ENCODE measurements around the gene ZNF256. TPM values are rescaled to one million over a fixed set of nuclear protein-coding genes. Genes with fewer than 3 reads are reported as not detected.
"Not testable (repeated sequence)": the region's sequence is repeated elsewhere in the genome, so short reads cannot be mapped to it uniquely, and the experiment has no call there.

The ZNF256 gene
- total and polyA plus RNA-seq, 4 donors: 0.75 to 6.7 (median 4.7) TPM

- ATAC-seq (ENCODE audit: low FRiP score): no peak
- Histone ChIP-seq H3K9me3 (ENCODE audit: control insufficient read depth, low read length) (peaks cover 9% of the 10 kb centered on the region), H3K4me1 (ENCODE audit: control insufficient read depth in 1 of 2, insufficient read depth in 2 of 2, low read length in 2 of 2) (no peaks in the 10 kb centered on the region), H3K27me3 (ENCODE audit: control insufficient read depth in 1 of 2, insufficient read depth in 2 of 2, low read length in 1 of 2) (no peaks in the 10 kb centered on the region), H3K27ac (ENCODE audit: low read depth in 1 of 2, low read length in 2 of 2) (no peak overlapping the region), H3K36me3 (ENCODE audit: control insufficient read depth in 1 of 2, insufficient read depth in 2 of 2, low read length in 1 of 2) (no peaks in the 10 kb centered on the region), H3K4me3 (ENCODE audit: low read length in 2 of 2) (no peak overlapping the region)
- WGBS, 2 donors: 94 to 95% methylated on average over 24 of the region's 24 CpGs
- intact Hi-C loops (cut with DNase I): no loop called here
- no peak for DNase-seq
Measured at GRCh38 chr19:57949296-57949695, 1.8 kb upstream of the ZNF256 start.

GRCh38 chr19:57947088-57947418, 453 bp downstream of the ZNF256 start:
- no peaks in the 10 kb centered on the region for H3K27me3 ChIP-seq (ENCODE audit: control insufficient read depth in 1 of 2, insufficient read depth in 2 of 2, low read length in 1 of 2)
- WGBS, 2 donors: 1% methylated on average over 18 of the region's 18 CpGs
- peaks cover 11 to 16% of the 10 kb centered on the region in 2 donors for H3K36me3 ChIP-seq (ENCODE audit: control insufficient read depth in 1 of 2, insufficient read depth in 2 of 2, low read length in 1 of 2)
- peaks cover 21% of the 10 kb centered on the region for H3K9me3 ChIP-seq (ENCODE audit: control insufficient read depth, low read length)
- H3K4me1 ChIP-seq (ENCODE audit: control insufficient read depth in 1 of 2, insufficient read depth in 2 of 2, low read length in 2 of 2): no peaks in the 10 kb centered on the region
- ATAC-seq (ENCODE audit: low FRiP score) (no peak), DNase-seq (no peak)
- intact Hi-C loops (cut with DNase I): no loop called here
- H3K4me3 ChIP-seq (ENCODE audit: low read length in 2 of 2): peak overlapping the region; percentile 86 to 88
- H3K27ac ChIP-seq (ENCODE audit: low read depth in 1 of 2, low read length in 2 of 2): peak overlapping the region in 1 of 2 donors; percentile 74

GRCh38 chr19:57946316-57946715, 1.2 kb downstream of the ZNF256 start:
- Histone ChIP-seq H3K9me3 (ENCODE audit: control insufficient read depth, low read length) (peaks cover 24% of the 10 kb centered on the region), H3K27ac (ENCODE audit: low read depth in 1 of 2, low read length in 2 of 2) (no peak overlapping the region), H3K27me3 (ENCODE audit: control insufficient read depth in 1 of 2, insufficient read depth in 2 of 2, low read length in 1 of 2) (no peaks in the 10 kb centered on the region), H3K4me1 (ENCODE audit: control insufficient read depth in 1 of 2, insufficient read depth in 2 of 2, low read length in 2 of 2) (no peaks in the 10 kb centered on the region), H3K4me3 (ENCODE audit: low read length in 2 of 2) (no peak overlapping the region), H3K36me3 (ENCODE audit: control insufficient read depth in 1 of 2, insufficient read depth in 2 of 2, low read length in 1 of 2) (peaks cover 14 to 23% of the 10 kb centered on the region in 2 donors)
- 67 to 80% methylated on average over 2 of the region's 2 CpGs for WGBS, 2 donors
- ATAC-seq (ENCODE audit: low FRiP score) (no peak), DNase-seq (no peak)
- intact Hi-C loops (cut with DNase I): no loop called here

- no peak for ATAC-seq (ENCODE audit: low FRiP score)
Measured at GRCh38 chr19:57941593-57941992, 5.9 kb downstream of the ZNF256 start.

GRCh38 chr19:57935731-57936130, 11.8 kb downstream of the ZNF256 start:
- no peaks in the 10 kb centered on the region for H3K4me1 ChIP-seq (ENCODE audit: control insufficient read depth in 1 of 2, insufficient read depth in 2 of 2, low read length in 2 of 2)
- no peaks in the 10 kb centered on the region for H3K36me3 ChIP-seq (ENCODE audit: control insufficient read depth in 1 of 2, insufficient read depth in 2 of 2, low read length in 1 of 2)
- intact Hi-C loops (cut with DNase I): no loop called here
- DNase-seq (no peak), ATAC-seq (ENCODE audit: low FRiP score) (no peak)
- H3K4me3 ChIP-seq (ENCODE audit: low read length in 2 of 2): no peak overlapping the region
- H3K9me3 ChIP-seq (ENCODE audit: control insufficient read depth, low read length): peaks cover 15% of the 10 kb centered on the region
- H3K27ac ChIP-seq (ENCODE audit: low read depth in 1 of 2, low read length in 2 of 2): no peak overlapping the region
- no peaks in the 10 kb centered on the region for H3K27me3 ChIP-seq (ENCODE audit: control insufficient read depth in 1 of 2, insufficient read depth in 2 of 2, low read length in 1 of 2)
- 87% methylated on average over 12 of the region's 12 CpGs for WGBS, 2 donors

More at GRCh38 chr19:57941593-57941992, 5.9 kb downstream of the ZNF256 start:
- Histone ChIP-seq H3K4me3 (ENCODE audit: low read length in 2 of 2) (no peak overlapping the region), H3K27me3 (ENCODE audit: control insufficient read depth in 1 of 2, insufficient read depth in 2 of 2, low read length in 1 of 2) (no peaks in the 10 kb centered on the region), H3K27ac (ENCODE audit: low read depth in 1 of 2, low read length in 2 of 2) (no peak overlapping the region), H3K4me1 (ENCODE audit: control insufficient read depth in 1 of 2, insufficient read depth in 2 of 2, low read length in 2 of 2) (no peaks in the 10 kb centered on the region), H3K36me3 (ENCODE audit: control insufficient read depth in 1 of 2, insufficient read depth in 2 of 2, low read length in 1 of 2) (peaks cover 19 to 28% of the 10 kb centered on the region in 2 donors), H3K9me3 (ENCODE audit: control insufficient read depth, low read length) (peaks cover 35% of the 10 kb centered on the region)
- 96 to 100% methylated on average over 3 of the region's 3 CpGs for WGBS, 2 donors
- intact Hi-C loops (cut with DNase I): no loop called here
- DNase-seq: no peak

- intact Hi-C loops (cut with DNase I): no loop called here
- ATAC-seq (ENCODE audit: low FRiP score) (peak; percentile 89), DNase-seq (peak in 1 of 2 donors; percentile 51)
- Histone ChIP-seq H3K27me3 (ENCODE audit: control insufficient read depth in 1 of 2, insufficient read depth in 2 of 2, low read length in 1 of 2) (no peaks in the 10 kb centered on the region), H3K4me3 (ENCODE audit: low read length in 2 of 2) (no peak within 1 kb of the TSS), H3K4me1 (ENCODE audit: control insufficient read depth in 1 of 2, insufficient read depth in 2 of 2, low read length in 2 of 2) (no peaks in the 10 kb centered on the region), H3K27ac (ENCODE audit: low read depth in 1 of 2, low read length in 2 of 2) (no peak within 1 kb of the TSS), H3K9me3 (ENCODE audit: control insufficient read depth, low read length) (peaks cover 21% of the 10 kb centered on the region), H3K36me3 (ENCODE audit: control insufficient read depth in 1 of 2, insufficient read depth in 2 of 2, low read length in 1 of 2) (peaks cover 0 to 2% of the 10 kb centered on the region in 2 donors)
- WGBS, 2 donors: 1 to 2% methylated on average over 54 of the region's 54 CpGs
Measured at GRCh38 chr19:57934820-57935665, 12.5 kb downstream of the ZNF256 start, which contains the start of gene ZNF418. Gene ZNF418, minus strand, starts transcription at chr19:57935402. Its CDS starts 1,580 bp downstream, at chr19:57933822.

GRCh38 chr19:57927587-57927986, 19.9 kb downstream of the ZNF256 start:
- intact Hi-C loops (cut with DNase I): no loop called here
- WGBS, 2 donors: 96 to 100% methylated on average over 4 of the region's 4 CpGs
- Histone ChIP-seq H3K27me3 (ENCODE audit: control insufficient read depth in 1 of 2, insufficient read depth in 2 of 2, low read length in 1 of 2) (no peaks in the 10 kb centered on the region), H3K9me3 (ENCODE audit: control insufficient read depth, low read length) (peaks cover 29% of the 10 kb centered on the region), H3K27ac (ENCODE audit: low read depth in 1 of 2, low read length in 2 of 2) (no peak overlapping the region), H3K36me3 (ENCODE audit: control insufficient read depth in 1 of 2, insufficient read depth in 2 of 2, low read length in 1 of 2) (peaks cover 0 to 7% of the 10 kb centered on the region in 2 donors), H3K4me3 (ENCODE audit: low read length in 2 of 2) (no peak overlapping the region), H3K4me1 (ENCODE audit: control insufficient read depth in 1 of 2, insufficient read depth in 2 of 2, low read length in 2 of 2) (no peaks in the 10 kb centered on the region)
- ATAC-seq (ENCODE audit: low FRiP score): no peak
- no peak for DNase-seq

- not testable (repeated sequence) for H3K36me3 ChIP-seq (ENCODE audit: control insufficient read depth in 1 of 2, insufficient read depth in 2 of 2, low read length in 1 of 2)
- peak; percentile 88 for DNase-seq
- peak; percentile 98 for ATAC-seq (ENCODE audit: low FRiP score)
Measured at GRCh38 chr19:57916168-57916995, 31.1 kb downstream of the ZNF256 start, which contains the start of gene ZNF417. Gene ZNF417, minus strand, starts transcription at chr19:57916592. Its CDS starts 181 bp downstream, at chr19:57916411.

More at GRCh38 chr19:57916168-57916995, 31.1 kb downstream of the ZNF256 start, which contains the start of gene ZNF417:
- intact Hi-C loops (cut with DNase I); H3K27ac ChIP-seq (ENCODE audit: low read depth in 1 of 2, low read length in 2 of 2); H3K4me1 ChIP-seq (ENCODE audit: control insufficient read depth in 1 of 2, insufficient read depth in 2 of 2, low read length in 2 of 2); H3K27me3 ChIP-seq (ENCODE audit: control insufficient read depth in 1 of 2, insufficient read depth in 2 of 2, low read length in 1 of 2): not testable (repeated sequence)
- WGBS, 2 donors: 0 to 1% methylated on average over 43 to 51 of the region's 51 CpGs
- H3K9me3 ChIP-seq (ENCODE audit: control insufficient read depth, low read length): peaks cover 14% of the 10 kb centered on the region
- peak within 1 kb of the TSS; percentile 11 to 78 for H3K4me3 ChIP-seq (ENCODE audit: low read length in 2 of 2)

All from aorta (tissue), 5 donors.